ENCODE measurements around the gene S100A6. TPM values are rescaled to one million over a fixed set of nuclear protein-coding genes. Genes with fewer than 3 reads are reported as not detected.
A peak's percentile ranks its signal among the peaks of the same experiment; 100 is the strongest.
"Not testable (repeated sequence)": the region's sequence is repeated elsewhere in the genome, so short reads cannot be mapped to it uniquely, and the experiment has no call there.

S100A6 gene
- total RNA-seq, result 418 TPM
- long read RNA-seq, transcript S100A6-201 (3 exons, 665 nt), result major isoform, 255 of 267 reads
- long read RNA-seq, transcript S100A6-205 (3 exons, 673 nt), result minor isoform, 7 of 267 reads
- long read RNA-seq, partial matches to known transcripts, result 1 of 267 reads
- long read RNA-seq, other reads (novel, unspliced or antisense), result 4 of 267 reads

GRCh38 chr1:153535242-153536011 is at the start of gene S100A6:
TSS of gene S100A6 (minus strand) at chr1:153535991. CDS start at chr1:153535339, 652 bp downstream.
- intact Hi-C loops (cut with DNase I), result no loop called here

GRCh38 chr1:153585006-153585405 is 49.2 kb upstream of the S100A6 start:
- intact Hi-C loops (cut with DNase I), result no loop called here
- no peak for DNase-seq (ENCODE audit: low spot score)

More at GRCh38 chr1:153535242-153536011, at the start of gene S100A6:
- peak; percentile 91 for DNase-seq (ENCODE audit: low spot score)

- intact Hi-C loops (cut with DNase I), result no loop called here
- DNase-seq (ENCODE audit: low spot score), result no peak
These were observed 48.2 kb upstream of the S100A6 start for GRCh38 chr1:153583976-153584375.

GRCh38 chr1:153583514-153583913 is 47.7 kb upstream of the S100A6 start:
- DNase-seq (ENCODE audit: low spot score); intact Hi-C loops (cut with DNase I): not testable (repeated sequence)

GRCh38 chr1:153582836-153583235 is 47.0 kb upstream of the S100A6 start:
- intact Hi-C loops (cut with DNase I); DNase-seq (ENCODE audit: low spot score): not testable (repeated sequence)

GRCh38 chr1:153578936-153579335 is 43.1 kb upstream of the S100A6 start:
- DNase-seq (ENCODE audit: low spot score), result no peak
- intact Hi-C loops (cut with DNase I), result no loop called here

- no peak for DNase-seq (ENCODE audit: low spot score)
- intact Hi-C loops (cut with DNase I), result no loop called here
These were observed 42.7 kb upstream of the S100A6 start for GRCh38 chr1:153578490-153578889.

- DNase-seq (ENCODE audit: low spot score), result no peak
- intact Hi-C loops (cut with DNase I), result no loop called here
These were observed 41.8 kb upstream of the S100A6 start for GRCh38 chr1:153577624-153578051.

- no peak for DNase-seq (ENCODE audit: low spot score)
- intact Hi-C loops (cut with DNase I), result no loop called here
These were observed 41.3 kb upstream of the S100A6 start for GRCh38 chr1:153577138-153577537.

GRCh38 chr1:153575497-153575896 is 39.7 kb upstream of the S100A6 start:
- DNase-seq (ENCODE audit: low spot score); intact Hi-C loops (cut with DNase I): not testable (repeated sequence)

- DNase-seq (ENCODE audit: low spot score); intact Hi-C loops (cut with DNase I): not testable (repeated sequence)
These were observed 39.3 kb upstream of the S100A6 start for GRCh38 chr1:153575081-153575491.

GRCh38 chr1:153573351-153573750 is 37.6 kb upstream of the S100A6 start:
- DNase-seq (ENCODE audit: low spot score), result no peak
- intact Hi-C loops (cut with DNase I), result loop anchor here (2.0 to 5.0 kb wide), 3 partner anchors 97 to 414 kb away; partner anchors contain the start of genes ILF2 and RAB13

- intact Hi-C loops (cut with DNase I), result loop anchor here (2.0 to 5.0 kb wide), 3 partner anchors 98 to 415 kb away; partner anchors contain the start of genes ILF2 and RAB13
- DNase-seq (ENCODE audit: low spot score), result peak; percentile 86
These were observed 36.8 kb upstream of the S100A6 start for GRCh38 chr1:153572569-153573015.

GRCh38 chr1:153571706-153572105 is 35.9 kb upstream of the S100A6 start:
- intact Hi-C loops (cut with DNase I), result loop anchor here (2.0 to 5.0 kb wide), 3 partner anchors 99 to 416 kb away; partner anchors contain the start of genes ILF2 and RAB13
- DNase-seq (ENCODE audit: low spot score), result no peak

- intact Hi-C loops (cut with DNase I), result loop anchor here (5.0 kb wide), 2 partner anchors 201 to 416 kb away; partner anchors contain the start of gene RAB13
- no peak for DNase-seq (ENCODE audit: low spot score)
These were observed 35.1 kb upstream of the S100A6 start for GRCh38 chr1:153570874-153571273.

- intact Hi-C loops (cut with DNase I), result loop anchor here (2.0 to 5.0 kb wide), 2 partner anchors 47 to 217 kb away; partner anchors contain the start of gene S100A14
- DNase-seq (ENCODE audit: low spot score), result no peak
These were observed 33.7 kb upstream of the S100A6 start for GRCh38 chr1:153569465-153569864.

- peak; percentile 96 for DNase-seq (ENCODE audit: low spot score)
- intact Hi-C loops (cut with DNase I), result loop anchor here (1.0 to 5.0 kb wide), 4 partner anchors 35 to 216 kb away; partner anchors contain the start of gene S100A14
These were observed 32.7 kb upstream of the S100A6 start for GRCh38 chr1:153568367-153569099.

- intact Hi-C loops (cut with DNase I), result loop anchor here (1.0 to 5.0 kb wide), 4 partner anchors 34 to 215 kb away; partner anchors contain the start of gene S100A14
- DNase-seq (ENCODE audit: low spot score), result no peak
These were observed 32.0 kb upstream of the S100A6 start for GRCh38 chr1:153567621-153568366.
